CD14-positive monocyte (primary cell): Measurements from ENCODE around the gene PAGE1. TPM values are rescaled to one million over a fixed set of nuclear protein-coding genes. Genes with fewer than 3 reads are reported as not detected.

Source experiments
- DNase-seq, 3 donors: peaks; one replicate each; pipeline ENCODE4 v3.0.0-alpha.2; 2011 to 2022
- H2AFZ ChIP-seq: 2 replicates; pipeline ENCODE4 v1.6.0; 2012; ENCODE audit warnings: mild to moderate bottlenecking, low read depth, low read length, inconsistent platforms; ENCODE audit not compliant: insufficient read depth, poor library complexity, severe bottlenecking
- H3K27ac ChIP-seq, 2 donors: 1 replicate in 1 of 2; 2 replicates in 1 of 2; pipeline ENCODE4 v1.5.1; 2012 to 2013; ENCODE audit warnings: low read length in 2 of 2, control low read depth in 1 of 2, inconsistent platforms in 1 of 2, low read depth in 1 of 2, mild to moderate bottlenecking in 1 of 2
- H3K27me3 ChIP-seq, 2 donors: one replicate each; pipeline versions ENCODE4 v1.6.0 to v1.6.1; 2011 to 2013; ENCODE audit warnings: low read length in 2 of 2; ENCODE audit not compliant: control insufficient read depth in 2 of 2, insufficient read depth in 2 of 2
- H3K36me3 ChIP-seq, 2 donors: replicated peaks in 1 of 2; 1 replicate in 1 of 2; 2 replicates in 1 of 2; pipeline versions ENCODE4 v1.5.1 to v1.6.1; 2012 to 2013; ENCODE audit warnings: low read length in 2 of 2, control low read depth in 1 of 2, inconsistent platforms in 1 of 2, mild to moderate bottlenecking in 1 of 2; ENCODE audit not compliant: insufficient read depth in 2 of 2, control insufficient read depth in 1 of 2
- H3K4me1 ChIP-seq, 2 donors: 1 replicate in 1 of 2; 2 replicates in 1 of 2; pipeline versions ENCODE4 v1.5.1 to v1.6.1; 2012 to 2013; ENCODE audit warnings: low read length in 2 of 2, control low read depth in 1 of 2, inconsistent platforms in 1 of 2, mild to moderate bottlenecking in 1 of 2, moderate library complexity in 1 of 2; ENCODE audit not compliant: insufficient read depth in 2 of 2, control insufficient read depth in 1 of 2
- H3K4me2 ChIP-seq: replicated peaks from 2 replicates; pipeline ENCODE3; 2012; ENCODE audit warnings: low read length, moderate library complexity, mild to moderate bottlenecking; ENCODE audit not compliant: poor library complexity, severe bottlenecking; ENCODE audit errors: extremely low read depth
- H3K4me3 ChIP-seq, 3 experiments: fragments of 200-600 bp in 1 of 3; sonication (generic) in 1 of 3; replicated peaks in 1 of 3; 1 replicate in 2 of 3; 2 replicates in 1 of 3; pipeline ENCODE4 v1.5.1; 2011 to 2013; ENCODE audit warnings: low read length in 3 of 3, mild to moderate bottlenecking in 3 of 3, control low read depth in 2 of 3, low read depth in 2 of 3, inconsistent platforms in 1 of 3, moderate library complexity in 1 of 3
- H3K79me2 ChIP-seq: 2 replicates; pipeline ENCODE4 v1.6.0; 2012; ENCODE audit warnings: mild to moderate bottlenecking, control low read depth, inconsistent platforms, low read length, moderate library complexity; ENCODE audit not compliant: insufficient read depth
- H3K9ac ChIP-seq: 2 replicates; pipeline ENCODE4 v1.6.0; 2017; ENCODE audit warnings: low read length, mild to moderate bottlenecking; ENCODE audit not compliant: insufficient read depth, poor library complexity, severe bottlenecking
- H3K9me3 ChIP-seq, 2 donors: replicated peaks in 1 of 2; 1 replicate in 1 of 2; 2 replicates in 1 of 2; pipeline versions ENCODE4 v1.5.1 to v1.6.1; 2012 to 2013; ENCODE audit warnings: low read length in 2 of 2, control low read depth in 1 of 2; ENCODE audit not compliant: control insufficient read depth in 1 of 2, insufficient read depth in 1 of 2
- H4K20me1 ChIP-seq: 2 replicates; pipeline ENCODE4 v1.6.0; 2012; ENCODE audit warnings: mild to moderate bottlenecking, low read length, control low read depth, moderate library complexity; ENCODE audit not compliant: insufficient read depth
- H3K27ac Mint-ChIP-seq, 7 donors: one replicate each; pipeline ENCODE4 v1.8.0; 2020; ENCODE audit warnings: mild to moderate bottlenecking in 7 of 7, mixed read lengths in 7 of 7, moderate library complexity in 6 of 7, inconsistent platforms in 2 of 7
- H3K27me3 Mint-ChIP-seq, 3 donors: one replicate each; pipeline ENCODE4 v1.8.0; 2021 to 2022; ENCODE audit warnings: low read depth in 3 of 3, mild to moderate bottlenecking in 3 of 3, mixed read lengths in 3 of 3, moderate library complexity in 3 of 3, inconsistent platforms in 1 of 3
- H3K36me3 Mint-ChIP-seq, 2 donors: one replicate each; pipeline ENCODE4 v1.8.0; 2020; ENCODE audit warnings: mixed read lengths in 2 of 2, inconsistent platforms in 1 of 2, mild to moderate bottlenecking in 1 of 2
- H3K4me1 Mint-ChIP-seq: one replicate; pipeline ENCODE4 v1.8.0; 2020; ENCODE audit warnings: mild to moderate bottlenecking, mixed read lengths
- H3K4me3 Mint-ChIP-seq, 2 donors: one replicate each; pipeline ENCODE4 v1.8.0; 2020; ENCODE audit warnings: mild to moderate bottlenecking in 2 of 2, mixed read lengths in 2 of 2, moderate library complexity in 1 of 2
- H3K9me3 Mint-ChIP-seq, 7 donors: one replicate each; pipeline ENCODE4 v1.8.0; 2020 to 2022; ENCODE audit warnings: mixed read lengths in 7 of 7, mild to moderate bottlenecking in 6 of 7, moderate library complexity in 6 of 7, inconsistent platforms in 2 of 7
- WGBS: methylation state at CpG from one replicate; pipeline ENCODE4 v1.1.5; 2013; ENCODE audit warnings: missing lambda C conversion rate; ENCODE audit not compliant: insufficient coverage; 5-methylcytosine and 5-hydroxymethylcytosine counted together
- intact Hi-C, 2 donors: fragments of 100-400 bp; cut with micrococcal nuclease; formaldehyde crosslinking; loops; one replicate each; pipeline versions ENCODE4 v1.15.0 to v1.15.1; 2023
- polyA plus RNA-seq, 3 donors: library from polyadenylated mRNA; depleted of rRNA in 1 of 3; unstranded in 2 of 3; stranded (reverse) in 1 of 3; fragments of 300-500 nt in 2 of 3; fragments of >200 nt in 1 of 3; fragmentation: Illumina TruSeq in 2 of 3; gene quantifications; 1 replicate in 2 of 3; 2 replicates in 1 of 3; pipeline ENCODE4 v1.2.3, GENCODE V29; 2012 to 2021
- TF ChIP-seq, protein P1 (sequence below): fragments of 200-600 bp; IDR thresholded peaks from one replicate; pipeline ENCODE4 v1.8.0; 2022; ENCODE audit warnings: antibody characterized with exemption, mild to moderate bottlenecking

PAGE1 gene
- polyA plus RNA-seq, 3 donors, result not detected

DNA sequence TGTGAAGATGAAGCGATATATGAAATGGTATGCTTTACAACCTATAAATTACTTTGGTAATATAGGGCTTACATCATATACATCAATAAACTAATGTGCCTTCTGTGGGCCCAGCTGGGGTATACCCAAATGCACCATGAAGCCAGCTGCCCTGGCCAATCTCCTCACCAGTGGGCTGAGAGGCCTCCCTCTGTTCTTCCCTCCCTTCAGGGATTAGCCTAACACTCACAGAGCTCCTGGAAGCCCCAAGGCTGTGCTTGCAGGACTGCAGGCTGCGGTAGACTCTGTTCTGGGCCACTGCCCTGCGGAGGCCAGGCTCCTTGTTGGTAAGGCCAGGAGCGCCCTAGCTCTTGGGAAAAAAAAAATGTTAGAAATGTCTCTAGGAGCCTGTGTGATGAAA is 33.9 kb downstream of the PAGE1 start:
- DNase-seq, result no peak
- Histone ChIP-seq H3K4me3 (no peak overlapping the region), H3K27ac (no peak overlapping the region), H3K4me1 (no peaks in the 10 kb centered on the region), H3K36me3 (no peaks in the 10 kb centered on the region), H3K27me3 (no peaks in the 10 kb centered on the region), H3K9ac (no peak overlapping the region), H3K9me3 (no peaks in the 10 kb centered on the region), H4K20me1 (no peaks in the 10 kb centered on the region), H3K4me2 (no peak overlapping the region), H2AFZ (no peak overlapping the region), H3K79me2 (no peaks in the 10 kb centered on the region)
- Mint-ChIP-seq H3K4me3 (no peak overlapping the region), H3K27me3 (peaks cover 1 to 9% (median 2%) of the 10 kb centered on the region in 3 donors), H3K36me3 (no peaks in the 10 kb centered on the region), H3K27ac (no peak overlapping the region), H3K4me1 (no peaks in the 10 kb centered on the region), H3K9me3 (peaks cover 0 to 1% (median 0%) of the 10 kb centered on the region in 7 donors)
- TF ChIP-seq, protein P1, sequence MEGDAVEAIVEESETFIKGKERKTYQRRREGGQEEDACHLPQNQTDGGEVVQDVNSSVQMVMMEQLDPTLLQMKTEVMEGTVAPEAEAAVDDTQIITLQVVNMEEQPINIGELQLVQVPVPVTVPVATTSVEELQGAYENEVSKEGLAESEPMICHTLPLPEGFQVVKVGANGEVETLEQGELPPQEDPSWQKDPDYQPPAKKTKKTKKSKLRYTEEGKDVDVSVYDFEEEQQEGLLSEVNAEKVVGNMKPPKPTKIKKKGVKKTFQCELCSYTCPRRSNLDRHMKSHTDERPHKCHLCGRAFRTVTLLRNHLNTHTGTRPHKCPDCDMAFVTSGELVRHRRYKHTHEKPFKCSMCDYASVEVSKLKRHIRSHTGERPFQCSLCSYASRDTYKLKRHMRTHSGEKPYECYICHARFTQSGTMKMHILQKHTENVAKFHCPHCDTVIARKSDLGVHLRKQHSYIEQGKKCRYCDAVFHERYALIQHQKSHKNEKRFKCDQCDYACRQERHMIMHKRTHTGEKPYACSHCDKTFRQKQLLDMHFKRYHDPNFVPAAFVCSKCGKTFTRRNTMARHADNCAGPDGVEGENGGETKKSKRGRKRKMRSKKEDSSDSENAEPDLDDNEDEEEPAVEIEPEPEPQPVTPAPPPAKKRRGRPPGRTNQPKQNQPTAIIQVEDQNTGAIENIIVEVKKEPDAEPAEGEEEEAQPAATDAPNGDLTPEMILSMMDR, result no peak
- 100% methylated on average over 2 of the region's 4 CpGs for WGBS
- intact Hi-C loops, result no loop called here

DNA sequence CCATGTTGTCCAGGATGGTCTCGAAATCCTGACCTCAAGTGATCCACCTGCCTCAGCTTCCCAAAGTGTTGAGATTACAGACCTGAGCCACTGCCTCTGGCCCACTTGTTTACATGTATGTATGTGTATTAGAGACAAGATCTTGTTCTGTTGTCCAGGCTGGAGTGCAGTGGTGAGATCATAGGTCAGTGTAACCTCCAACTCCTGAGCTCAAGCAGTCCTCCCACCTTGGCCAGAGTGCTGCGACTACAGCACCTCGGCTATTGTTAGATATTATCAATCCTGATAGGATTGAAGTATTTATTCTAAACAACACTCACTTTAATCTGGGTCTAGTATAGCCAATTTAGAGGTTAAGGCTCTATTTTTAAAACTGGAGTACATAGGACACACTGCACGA is 36.0 kb downstream of the PAGE1 start:
- Histone ChIP-seq H3K27me3 (no peaks in the 10 kb centered on the region), H3K36me3 (no peaks in the 10 kb centered on the region), H3K4me3 (no peak overlapping the region), H3K9ac (no peak overlapping the region), H3K4me1 (no peaks in the 10 kb centered on the region), H2AFZ (no peak overlapping the region), H4K20me1 (no peaks in the 10 kb centered on the region), H3K27ac (no peak overlapping the region), H3K4me2 (no peak overlapping the region), H3K79me2 (no peaks in the 10 kb centered on the region), H3K9me3 (no peaks in the 10 kb centered on the region)
- TF ChIP-seq, protein P1, result no peak
- Mint-ChIP-seq H3K27ac (no peak overlapping the region), H3K4me1 (no peaks in the 10 kb centered on the region), H3K36me3 (no peaks in the 10 kb centered on the region), H3K27me3 (peaks cover 4 to 10% (median 4%) of the 10 kb centered on the region in 3 donors), H3K4me3 (no peak overlapping the region), H3K9me3 (peaks cover 0 to 2% (median 0%) of the 10 kb centered on the region in 7 donors)
- no CpG with 5 or more reads among the region's 4 CpGs for WGBS
- intact Hi-C loops, result no loop called here
- DNase-seq, result no peak
